ENCODE measurements around the gene ARMH3.

ARMH3 gene

DNA sequence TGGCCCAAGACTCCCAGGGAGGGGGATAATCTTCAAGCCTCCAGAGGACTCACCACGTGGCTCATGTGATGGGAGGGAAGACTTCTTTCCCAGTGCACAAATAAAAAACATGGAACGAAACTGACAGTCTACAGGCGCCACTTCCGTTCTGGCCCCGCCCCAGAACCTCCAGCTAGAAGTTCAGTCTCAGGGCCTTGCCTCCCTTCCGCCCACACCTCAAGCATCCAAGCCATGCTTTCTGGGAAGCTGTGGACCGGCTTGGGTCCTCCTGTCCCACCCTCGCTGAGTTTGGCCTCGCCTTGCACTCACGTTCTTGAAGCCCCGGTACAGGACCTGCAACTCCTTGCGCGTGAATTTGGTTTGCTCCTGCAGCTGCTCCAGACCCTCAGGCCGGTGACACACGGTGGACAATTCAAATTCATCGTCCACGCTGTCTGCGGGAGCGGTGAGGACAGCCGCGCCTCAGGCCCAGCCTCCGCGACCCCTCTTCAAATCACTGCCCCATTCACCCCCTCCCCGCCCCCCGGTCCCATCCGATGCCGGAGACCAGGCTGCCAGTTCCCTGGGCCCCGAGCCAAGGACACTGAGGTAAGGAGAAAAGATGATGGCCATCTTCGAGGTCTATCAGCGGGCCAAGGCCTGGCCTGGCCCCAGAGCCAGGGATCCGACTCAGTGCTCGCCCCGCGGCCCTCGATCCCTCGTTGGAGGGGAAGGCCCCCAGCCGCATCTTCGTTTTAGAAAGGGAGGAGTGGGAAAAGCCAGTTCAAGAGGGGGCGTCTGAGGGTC, 227.0 kb downstream of the ARMH3 start:
- no peak for DNase-seq

- no peak for DNase-seq
Observed at GRCh38 chr10:101827919-101828600, 227.9 kb downstream of the ARMH3 start.

- no peak for DNase-seq
Observed at GRCh38 chr10:101826852-101827434, 229.0 kb downstream of the ARMH3 start.

- DNase-seq, result no peak
Observed at GRCh38 chr10:101824736-101825135, 231.2 kb downstream of the ARMH3 start.

DNA sequence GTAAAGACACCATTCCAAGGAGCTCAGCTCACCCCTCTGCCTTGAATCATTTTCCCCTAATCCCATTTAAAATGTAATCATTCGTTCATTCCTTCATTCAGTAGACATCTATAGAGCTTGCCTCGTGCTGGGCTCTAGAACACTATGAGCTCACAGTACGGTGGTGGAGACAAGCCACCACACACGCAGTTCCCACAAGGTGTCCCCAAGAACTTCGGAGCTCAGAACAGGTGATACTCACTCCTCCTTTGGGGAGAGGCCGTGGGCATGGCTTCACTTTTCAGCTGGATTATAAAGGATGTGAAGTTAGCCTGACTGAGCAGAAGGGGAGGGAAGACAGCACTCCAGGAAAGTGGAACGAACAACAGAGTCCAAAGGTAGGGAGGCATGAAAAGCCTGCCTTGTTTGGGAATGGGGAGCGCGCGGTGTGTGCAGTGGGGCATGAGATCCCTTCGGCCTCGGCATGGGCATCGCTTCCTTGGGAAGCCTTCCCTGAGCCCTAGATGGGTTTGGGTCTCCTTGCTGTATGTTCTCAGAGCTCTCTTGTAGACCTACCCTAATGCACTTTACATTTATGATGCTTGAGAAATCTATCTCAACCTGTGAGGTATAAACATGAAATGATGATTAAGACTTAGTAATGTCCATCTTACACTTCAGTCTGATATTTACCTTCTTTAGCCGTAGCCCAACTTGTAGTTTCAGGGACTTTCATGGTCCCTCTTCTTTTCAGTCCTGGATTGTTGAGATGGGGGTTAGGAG, 236.9 kb downstream of the ARMH3 start:
- peak in 1 of 2 donors; percentile 64 for DNase-seq

GRCh38 chr10:101818119-101818871, 237.7 kb downstream of the ARMH3 start, which contains the start of gene OGA:
Gene OGA (minus strand): TSS chr10:101818444. CDS start chr10:101818022, 422 bp downstream.
- peak; percentile 95 to 98 for DNase-seq

GRCh38 chr10:101817337-101818118, 238.4 kb downstream of the ARMH3 start:
- peak; percentile 43 to 56 for DNase-seq

GRCh38 chr10:101816913-101817336, 239.0 kb downstream of the ARMH3 start:
- DNase-seq, result no peak

DNA sequence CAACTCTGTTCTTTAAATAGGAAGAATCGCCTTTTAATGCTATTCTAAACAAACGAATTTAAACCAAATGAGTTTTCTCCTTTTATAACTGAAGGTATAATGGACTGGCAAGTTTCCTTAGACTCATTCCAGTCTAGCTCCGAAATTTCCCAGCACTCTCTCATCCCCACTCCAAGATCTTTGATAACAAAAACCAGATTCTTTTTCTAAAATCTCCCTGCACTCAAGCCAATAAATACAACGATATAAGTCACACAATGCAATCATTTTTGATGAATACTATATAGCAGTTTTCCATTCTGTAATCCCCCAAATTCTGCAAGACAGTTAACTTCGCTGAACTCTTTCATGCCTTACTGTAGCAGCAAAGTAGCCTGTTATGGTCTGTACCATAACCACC, 239.6 kb downstream of the ARMH3 start:
- no peak for DNase-seq

GRCh38 chr10:101814466-101815071, 241.4 kb downstream of the ARMH3 start:
- no peak for DNase-seq

GRCh38 chr10:101812606-101813005, 243.4 kb downstream of the ARMH3 start:
- DNase-seq, result no peak

DNA sequence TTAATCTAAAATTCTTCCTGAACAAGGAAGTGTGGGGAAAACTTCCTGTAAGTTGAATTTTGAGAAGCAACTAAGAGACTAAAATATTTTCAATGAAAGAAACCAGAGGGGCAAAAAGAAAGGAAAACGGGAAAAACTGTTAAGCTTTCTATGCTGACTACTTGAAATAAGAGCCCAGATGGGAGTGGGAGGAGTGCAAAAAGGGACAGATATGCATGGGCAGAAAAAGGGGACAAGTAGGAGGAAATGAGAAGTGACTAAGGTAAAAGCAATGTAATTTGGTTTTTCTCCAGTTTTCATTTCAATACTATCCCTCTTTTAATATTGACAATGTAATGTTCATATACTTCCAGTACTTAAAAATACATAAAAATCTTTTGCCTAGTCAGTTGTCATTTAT, 248.8 kb downstream of the ARMH3 start:
- DNase-seq, result peak in 1 of 2 donors; percentile 57

DNA sequence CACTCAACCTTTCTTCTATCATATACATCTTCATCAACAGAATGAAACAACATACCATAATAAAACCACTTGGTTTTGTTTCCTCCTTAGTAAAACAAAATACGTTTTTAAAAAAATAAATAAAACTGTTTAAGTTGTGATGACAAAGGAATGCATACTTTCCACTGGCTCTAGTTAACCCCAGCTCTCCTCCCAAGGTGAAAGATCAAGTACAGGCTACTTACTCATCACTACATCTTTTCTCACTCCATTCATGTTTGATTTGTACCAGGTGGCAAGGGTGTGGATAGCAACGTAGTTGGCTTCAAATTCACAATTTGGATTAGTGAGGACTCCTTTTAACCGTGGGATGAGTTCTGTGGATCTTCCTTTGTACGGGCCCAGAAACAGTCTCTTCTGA, 252.5 kb downstream of the ARMH3 start:
- no peak for DNase-seq

- no peak for DNase-seq
Observed at GRCh38 chr10:101797403-101798059, 258.4 kb downstream of the ARMH3 start.

All from hippocampal formation (tissue), 2 donors.